Activated gamma-delta T cell (primary cell): Measurements from ENCODE around the gene KMT2C.
"Not testable (repeated sequence)": the region's sequence is repeated elsewhere in the genome, so short reads cannot be mapped to it uniquely, and the experiment has no call there.

Experiments used
- DNase-seq: peaks from one replicate; lab custom pipeline; 2025; lab: John Stamatoyannopoulos, UW

KMT2C gene

DNA sequence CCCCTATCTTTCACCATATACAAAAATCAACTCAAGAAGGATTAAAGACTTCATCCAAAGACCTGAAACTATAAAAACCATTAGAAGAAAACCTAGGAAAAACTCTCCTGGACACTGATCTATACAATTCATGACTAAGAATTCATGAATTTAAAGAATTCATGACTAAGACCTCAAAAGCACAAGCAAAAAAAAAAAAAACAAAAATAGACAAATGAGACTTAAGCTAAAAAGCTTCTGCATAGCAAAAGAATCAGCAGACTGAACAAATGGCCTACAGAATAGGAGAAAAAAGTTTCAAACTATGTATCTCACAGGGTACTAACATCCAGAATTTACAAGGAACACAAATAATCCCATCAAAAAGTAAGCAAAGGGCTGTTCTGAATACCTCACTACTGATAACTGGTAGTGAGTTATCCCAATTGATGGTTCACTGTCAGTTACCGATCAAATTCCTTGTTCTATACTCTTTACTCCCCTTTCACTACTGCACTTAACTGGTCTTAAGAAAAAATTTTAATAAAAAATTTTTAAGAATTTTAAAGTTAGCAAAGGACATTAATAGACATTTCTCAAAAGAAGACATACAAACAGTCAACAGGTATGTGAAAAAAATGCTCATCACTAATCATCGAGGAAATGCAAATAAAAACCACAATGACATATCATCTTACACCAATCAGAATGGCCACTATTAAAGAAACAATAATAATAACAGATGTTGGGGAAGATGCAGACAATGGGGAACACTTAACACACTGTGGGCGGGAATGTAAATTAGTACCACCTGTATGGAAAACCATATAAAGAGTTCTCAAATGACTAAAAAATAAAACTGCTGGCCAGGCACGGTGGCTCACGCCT is 33.2 kb downstream of the KMT2C start:
- no peak for DNase-seq

DNA sequence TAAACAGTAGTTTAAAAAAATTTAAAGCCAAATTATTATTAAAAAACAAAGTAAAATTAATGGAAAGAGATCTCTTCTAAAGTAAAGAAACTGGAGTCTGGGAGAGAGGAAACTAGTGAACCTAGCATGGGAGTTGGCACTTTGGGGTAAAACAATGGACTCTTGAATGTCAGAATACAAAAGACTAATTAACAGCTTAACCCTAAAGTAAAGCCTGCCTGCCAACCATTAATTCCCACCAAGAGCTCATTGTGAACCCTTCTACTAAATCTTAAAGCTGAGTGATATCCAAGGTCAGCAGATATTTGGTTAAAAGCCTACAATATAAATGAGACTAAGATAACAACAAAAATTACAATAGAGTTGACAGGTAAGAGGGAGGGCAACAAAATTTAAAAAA is 36.5 kb downstream of the KMT2C start:
- no peak for DNase-seq

DNA sequence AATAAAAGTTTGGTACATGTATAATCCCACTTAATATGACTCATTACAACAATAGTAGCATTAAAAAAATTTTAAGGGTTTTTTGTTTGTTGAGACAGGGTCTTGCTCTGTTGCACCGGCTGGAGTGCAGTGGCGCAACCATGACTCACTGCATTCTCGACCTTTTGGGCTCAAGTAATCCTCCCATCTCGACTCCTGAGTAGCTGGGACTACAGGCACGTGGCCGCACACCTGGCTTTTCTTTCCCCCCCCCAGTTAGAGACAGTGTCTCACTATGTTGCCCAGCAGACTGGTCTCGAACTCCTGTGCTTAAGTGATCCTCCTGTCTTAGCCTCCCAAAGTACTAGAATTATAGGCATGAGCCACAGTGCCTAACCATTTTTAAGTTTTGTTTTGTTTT is 40.7 kb downstream of the KMT2C start:
- DNase-seq, result no peak

DNA sequence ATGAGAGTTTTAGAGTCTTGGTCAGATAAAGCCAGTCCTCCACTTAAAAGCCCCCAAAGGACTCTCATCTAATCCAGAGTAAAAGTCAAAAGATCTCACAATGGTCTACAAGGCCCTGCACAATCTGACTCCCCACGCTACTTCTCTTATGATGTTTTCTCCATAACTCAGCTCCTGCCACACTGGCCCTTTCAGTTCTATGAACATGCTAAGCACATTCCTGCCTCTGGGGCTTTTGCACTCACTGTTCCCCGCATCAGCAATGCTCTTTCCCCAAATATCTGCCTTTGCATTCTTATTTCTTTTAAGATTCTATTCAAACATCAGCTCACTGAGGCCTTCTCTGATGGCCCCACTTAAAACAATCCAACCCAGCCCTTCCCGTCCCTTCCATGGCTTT is 41.6 kb downstream of the KMT2C start:
- DNase-seq, result not testable (repeated sequence)

DNA sequence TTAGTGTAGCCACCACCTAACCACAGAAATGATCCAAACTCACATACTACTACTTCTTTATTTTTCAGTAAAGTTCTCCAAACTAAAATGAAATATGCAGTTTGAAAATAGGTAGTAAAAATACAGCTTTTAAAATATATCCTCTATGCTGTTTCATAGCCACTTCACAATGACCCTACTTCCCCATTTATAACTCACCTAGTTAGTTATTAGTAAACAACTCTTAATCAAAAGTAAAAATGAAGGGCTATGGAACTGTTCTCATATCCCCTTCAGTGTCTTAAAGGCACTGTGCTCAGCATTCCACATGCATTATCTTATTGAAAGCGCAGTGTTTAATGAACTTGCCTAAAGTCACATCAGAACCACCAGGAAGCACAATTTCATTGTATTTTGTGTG is 43.5 kb downstream of the KMT2C start:
- DNase-seq, result no peak

DNA sequence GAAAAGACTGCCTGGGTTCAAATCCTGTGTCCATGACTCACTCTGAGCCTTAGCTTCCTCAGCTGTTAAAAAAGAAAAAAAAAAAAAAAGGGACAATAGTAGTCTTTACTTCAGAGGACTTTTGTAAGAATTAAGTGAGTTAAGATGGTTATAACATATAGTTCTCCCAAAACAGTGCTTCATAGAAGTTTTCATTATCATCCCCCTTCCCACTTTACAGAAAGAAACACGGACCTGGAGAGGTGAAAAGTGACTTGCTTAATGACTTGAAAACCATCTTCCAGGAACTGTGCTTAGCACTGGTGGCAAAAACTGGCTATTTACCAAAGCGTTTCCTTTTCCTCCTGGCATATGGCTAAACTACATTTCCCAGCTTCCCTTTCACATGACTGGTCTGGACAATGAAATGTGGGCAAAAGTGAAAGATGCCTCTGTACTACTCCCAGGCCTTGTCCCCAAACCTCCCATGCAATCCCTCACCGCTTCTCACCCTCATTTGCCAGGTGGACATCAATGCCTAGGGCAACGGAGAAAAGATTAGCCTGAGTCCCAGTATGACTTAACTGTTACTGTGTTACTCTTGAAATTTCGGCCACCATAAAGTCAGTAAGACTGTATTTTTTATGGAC is 49.6 kb downstream of the KMT2C start:
- DNase-seq, result not testable (repeated sequence)

DNA sequence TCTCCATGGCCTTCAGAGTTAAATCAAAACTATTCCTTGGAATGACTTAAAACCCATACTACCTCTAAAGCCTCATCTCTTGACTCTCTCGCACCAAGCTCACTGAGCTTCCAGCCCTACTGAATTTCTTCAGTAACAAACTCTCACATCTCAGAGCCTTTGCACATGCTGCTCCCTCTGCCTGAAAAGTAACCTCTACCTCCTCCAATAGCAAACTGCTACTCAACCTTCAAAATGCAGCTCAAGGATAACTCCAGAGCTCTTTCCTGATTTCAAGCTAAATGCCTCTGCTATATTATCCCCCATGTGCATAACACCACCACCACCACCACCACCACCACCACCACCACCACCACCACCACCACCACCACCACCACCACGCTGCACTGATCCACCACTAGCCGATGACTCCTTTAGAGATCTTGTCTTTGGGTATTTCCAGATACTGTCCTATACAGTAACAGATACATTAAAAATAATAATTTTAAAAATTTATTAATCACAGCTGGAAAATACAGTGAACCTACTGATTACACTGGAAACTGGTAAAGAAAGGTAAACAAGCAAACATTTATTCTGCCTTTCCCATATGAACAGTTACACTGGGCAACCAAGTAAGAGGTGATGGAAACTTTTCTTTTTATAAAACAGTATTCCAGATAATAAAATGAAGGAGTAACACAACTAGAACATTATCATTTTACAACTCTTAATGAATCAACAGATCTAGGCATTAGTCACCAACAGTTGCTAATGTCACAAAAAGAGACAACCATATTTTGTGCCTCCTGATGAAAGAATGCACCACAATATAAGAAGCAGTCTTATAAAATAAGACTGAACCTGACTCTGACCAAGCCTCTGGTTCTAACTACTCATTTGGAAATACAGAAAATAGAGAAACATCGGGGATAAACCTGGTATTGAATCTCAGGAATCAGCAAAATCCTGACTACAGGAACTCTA is 51.3 kb downstream of the KMT2C start:
- DNase-seq, result not testable (repeated sequence)

DNA sequence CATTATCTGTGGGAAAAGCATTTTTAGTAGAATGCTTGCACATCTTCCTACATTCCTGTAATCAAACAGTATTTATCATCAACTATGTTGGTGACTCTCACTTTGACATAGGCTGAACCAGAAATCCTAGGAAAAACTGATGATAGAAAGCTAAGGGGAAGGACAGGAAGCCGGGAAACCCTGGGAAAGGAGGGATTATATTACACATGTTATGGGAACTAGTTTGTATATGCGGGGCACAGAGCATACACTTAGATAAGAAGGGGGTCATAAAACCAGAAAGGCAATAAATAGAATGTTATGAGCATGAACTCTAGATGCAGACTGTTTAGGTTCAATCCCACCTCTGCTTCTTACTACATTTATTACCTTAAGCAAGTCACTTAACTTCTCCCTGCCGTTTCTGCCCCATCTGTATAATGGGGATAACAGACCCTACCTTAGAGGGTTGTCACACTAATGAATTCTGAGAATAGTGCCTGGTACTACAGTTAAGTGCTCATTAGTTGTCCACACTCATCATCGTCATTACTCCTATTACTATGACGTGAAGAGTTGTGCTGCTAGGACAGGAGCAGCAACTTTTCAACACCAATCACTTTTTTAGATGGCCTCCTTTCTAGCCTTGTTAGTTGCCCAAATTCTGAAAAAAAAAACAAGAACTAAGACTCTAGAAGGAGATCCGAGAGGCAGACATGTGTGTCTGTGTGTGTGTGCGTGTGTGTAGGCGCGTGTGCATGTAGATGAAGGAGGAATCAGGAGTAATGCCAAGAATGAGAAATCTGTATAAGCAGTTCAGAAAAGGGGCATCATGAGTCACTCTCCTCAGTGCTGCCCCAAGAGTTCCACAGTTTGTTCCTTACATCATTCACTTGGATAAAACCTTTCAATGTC is 52.2 kb downstream of the KMT2C start:
- no peak for DNase-seq

DNA sequence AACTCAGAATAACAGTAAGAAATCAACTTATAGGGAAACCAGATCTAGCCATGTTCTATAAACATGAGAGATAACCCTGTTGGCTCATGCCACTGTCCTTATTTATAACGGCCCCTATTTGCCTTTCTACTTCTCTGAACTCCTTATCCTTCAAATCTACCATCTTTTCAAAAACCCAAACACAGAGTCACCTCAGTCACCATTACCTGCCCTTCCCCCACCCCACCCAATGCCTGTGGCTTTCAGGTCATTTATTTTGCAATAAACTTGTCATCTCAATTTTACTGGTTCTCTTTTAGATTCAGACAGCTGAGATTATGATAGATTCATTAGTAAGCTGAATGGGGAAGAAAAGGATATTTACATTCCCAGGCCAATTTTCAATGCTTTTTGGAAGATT is 53.6 kb downstream of the KMT2C start:
- DNase-seq, result no peak

DNA sequence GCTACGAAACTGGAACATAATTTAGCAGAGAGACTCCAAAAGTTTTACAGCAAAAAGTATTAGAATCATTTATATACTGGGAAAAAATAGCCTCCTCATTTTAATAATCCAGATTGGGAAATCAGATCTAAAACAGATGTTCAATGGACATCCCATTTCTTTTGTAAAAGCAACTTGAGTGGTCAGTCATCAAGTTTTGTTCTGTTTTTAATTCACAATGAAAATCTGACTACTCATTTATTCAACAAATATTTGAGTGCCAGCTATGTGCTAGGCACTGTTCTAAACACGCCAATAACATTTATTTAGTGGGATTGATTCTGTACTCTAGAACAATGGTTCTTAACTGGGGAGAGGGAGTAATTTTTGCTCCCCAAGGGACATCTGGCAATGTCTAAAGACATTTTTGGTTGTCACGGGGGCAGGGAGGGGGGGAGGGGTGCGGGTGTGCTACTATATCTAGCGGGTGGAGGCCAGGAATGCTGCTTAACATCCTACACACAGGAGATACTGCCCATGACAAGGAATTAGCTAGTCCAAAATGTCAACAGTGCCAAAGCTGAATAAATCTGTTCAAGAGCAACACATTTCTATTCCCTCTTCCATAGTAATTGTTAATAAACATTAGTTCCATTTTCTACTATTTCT is 54.7 kb downstream of the KMT2C start:
- DNase-seq, result not testable (repeated sequence)

DNA sequence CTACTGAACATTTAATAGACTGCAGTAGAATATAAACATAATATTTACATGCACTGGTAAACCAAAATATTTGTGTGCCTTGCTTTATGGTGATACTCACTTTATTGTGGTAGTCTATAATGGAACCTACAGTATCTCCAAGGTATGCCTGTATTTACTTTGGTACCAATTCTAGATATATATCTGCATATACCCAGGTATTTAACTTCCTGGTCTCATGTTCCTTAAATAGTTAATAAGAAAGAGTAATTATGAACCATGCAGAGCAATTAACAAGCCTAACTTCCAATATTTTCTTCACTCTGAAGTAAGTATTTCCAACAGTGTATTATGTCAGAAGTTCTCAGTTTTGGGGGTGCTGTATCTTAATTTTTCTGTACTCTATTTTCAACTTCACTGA is 57.3 kb downstream of the KMT2C start:
- DNase-seq, result not testable (repeated sequence)

DNA sequence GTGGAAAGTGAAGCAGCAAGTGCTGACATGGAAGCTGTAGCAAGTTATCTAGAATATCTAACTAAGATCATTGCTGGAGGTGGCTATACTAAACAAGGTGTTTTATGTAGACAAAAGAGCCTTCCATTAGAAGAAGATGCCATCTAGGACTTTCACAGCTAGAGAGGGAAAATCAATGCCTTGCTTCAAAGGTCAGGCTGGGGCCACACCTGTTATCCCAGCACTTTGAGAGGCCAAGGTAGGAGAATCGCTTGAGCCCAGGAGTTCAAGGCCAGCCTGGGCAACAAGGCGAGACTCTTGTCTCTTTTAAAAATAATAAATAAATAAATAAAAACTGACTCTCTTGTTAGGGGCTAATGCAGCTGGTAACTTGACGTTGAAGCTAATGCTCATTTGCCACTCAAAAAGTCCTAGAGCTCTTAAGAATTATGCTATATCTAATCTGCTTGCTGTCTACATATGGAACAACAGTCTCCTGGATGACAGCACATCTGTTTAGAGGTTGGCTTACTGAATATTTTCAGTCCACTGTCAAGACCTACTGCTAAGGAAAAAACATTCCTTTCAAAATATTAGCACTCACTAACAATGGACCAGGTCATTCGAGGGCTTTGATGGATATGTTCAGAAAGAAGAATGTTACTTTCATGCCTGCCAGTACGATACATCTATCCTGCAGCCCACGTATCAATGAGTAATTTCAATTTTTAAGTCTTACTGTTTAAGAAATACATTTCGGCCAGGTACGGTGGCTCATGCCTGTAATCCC is 58.9 kb downstream of the KMT2C start:
- DNase-seq, result not testable (repeated sequence)

DNA sequence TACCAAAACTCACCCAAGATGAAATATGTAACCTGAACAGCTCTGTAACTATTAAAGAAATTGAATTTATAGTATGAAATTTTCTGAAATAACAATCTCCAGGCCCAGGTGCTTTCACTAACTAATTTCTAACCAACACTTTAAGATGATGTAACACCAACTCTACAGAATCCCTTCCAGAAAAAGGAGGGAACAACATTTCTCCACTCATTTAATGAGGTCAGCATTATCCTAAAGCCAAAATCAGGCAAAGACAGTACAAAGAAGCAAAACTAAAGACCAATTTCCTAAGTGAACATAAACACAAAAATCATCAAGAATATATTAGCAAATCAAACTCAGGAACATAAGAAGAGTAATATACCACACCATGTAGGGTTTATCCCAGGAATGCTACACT is 65.5 kb downstream of the KMT2C start:
- DNase-seq, result no peak

DNA sequence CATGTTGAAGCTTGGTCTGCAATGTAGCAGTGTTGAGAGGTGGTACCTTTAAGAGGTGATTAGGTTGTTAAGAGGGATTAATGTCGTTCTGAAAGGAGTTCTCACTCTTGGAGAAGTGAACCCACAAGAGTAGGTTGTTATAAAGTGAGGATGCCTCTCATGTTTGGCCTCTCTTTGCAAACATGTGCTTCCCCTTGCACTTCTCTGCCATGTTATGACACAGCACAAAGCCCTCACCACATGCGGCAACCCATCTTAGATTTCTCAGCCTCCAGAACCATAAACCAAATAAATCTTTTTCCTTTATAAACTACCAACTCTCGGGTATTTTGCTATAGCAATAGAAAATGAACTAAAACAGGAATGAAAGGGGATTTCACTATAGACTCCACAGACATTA is 66.3 kb downstream of the KMT2C start:
- no peak for DNase-seq

DNA sequence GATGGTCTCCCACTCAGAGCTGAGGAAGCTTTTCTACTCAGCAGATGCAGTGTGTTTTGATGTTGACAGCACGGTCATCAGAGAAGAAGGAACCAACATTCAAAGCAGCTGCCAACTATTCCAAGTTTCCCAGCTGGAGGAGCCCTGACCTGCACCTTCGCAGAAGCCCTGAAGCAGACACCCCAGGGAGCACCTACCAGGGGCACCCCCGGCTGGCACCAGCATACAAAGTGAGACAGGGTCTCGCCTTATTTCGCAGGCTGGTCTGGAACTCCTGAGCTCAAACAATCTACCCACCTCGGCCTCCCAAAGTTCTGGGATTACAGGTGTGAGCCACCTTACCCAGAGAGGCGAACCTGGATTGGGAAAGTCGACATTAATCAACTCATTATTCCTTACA is 68.6 kb downstream of the KMT2C start:
- DNase-seq, result no peak

DNA sequence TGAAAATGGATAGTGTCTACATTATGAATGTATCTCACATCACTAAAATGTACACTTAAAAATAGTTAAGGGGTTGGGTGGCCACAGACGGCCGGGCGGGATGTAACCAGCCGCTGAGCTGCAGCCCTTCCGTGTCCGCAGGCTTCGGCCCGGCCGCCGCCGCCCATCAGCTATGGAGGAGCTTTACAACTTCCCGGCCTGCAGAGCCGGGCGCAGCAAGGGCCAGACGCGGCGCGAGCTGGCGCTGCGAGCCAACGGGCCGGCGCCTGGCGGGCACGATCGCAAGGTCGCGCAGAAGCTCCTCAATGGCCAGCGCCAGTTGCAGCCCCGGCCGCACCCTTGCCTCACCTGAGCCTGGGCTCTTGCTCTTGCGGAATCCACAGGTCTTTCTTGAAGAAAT is 69.1 kb downstream of the KMT2C start:
- DNase-seq, result no peak

DNA sequence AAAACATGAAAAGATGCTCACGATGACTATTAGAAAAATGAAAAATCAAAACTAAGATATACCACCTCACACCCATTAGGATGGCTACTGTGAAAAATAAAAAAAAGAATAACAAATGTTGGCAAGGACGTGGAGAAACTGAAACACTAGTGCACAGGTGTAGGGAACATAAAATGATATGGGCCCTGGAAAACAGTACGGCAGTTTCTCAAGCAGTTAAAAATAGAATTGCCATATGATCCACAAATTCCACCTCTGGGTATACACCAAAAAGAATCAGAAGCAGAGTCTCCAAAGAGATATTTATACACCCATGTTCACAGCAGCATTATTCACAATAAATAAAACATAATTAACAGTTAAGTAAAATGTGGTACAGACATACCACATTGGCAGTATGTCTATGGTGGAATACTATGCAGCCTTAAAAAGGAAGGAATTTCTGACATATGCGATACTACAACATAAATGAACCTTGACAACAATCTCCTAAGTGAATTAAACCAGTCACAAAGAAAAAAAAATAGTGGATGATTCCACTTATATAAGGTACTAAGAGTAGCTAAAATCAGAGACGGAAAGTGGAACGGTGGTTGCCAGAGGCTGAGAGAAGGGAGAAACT is 69.7 kb downstream of the KMT2C start:
- DNase-seq, result no peak

DNA sequence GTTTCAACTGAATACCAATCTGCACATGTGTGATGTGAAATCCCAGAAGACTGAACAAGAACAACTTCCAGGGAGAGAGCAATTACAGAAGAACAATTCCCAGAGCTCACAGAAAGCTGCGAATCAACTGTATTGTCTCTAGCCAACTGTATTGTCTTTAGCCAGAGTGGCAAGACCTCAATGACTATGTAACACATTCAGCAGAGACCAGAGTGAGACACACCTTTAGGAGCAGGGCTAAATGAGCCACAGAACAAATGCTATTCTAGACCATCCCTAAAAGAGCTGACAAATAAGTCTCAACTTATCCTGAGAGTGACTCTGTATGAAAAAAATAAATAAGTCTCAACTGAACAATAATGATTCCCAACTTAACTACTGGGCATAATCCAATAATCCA is 72.0 kb downstream of the KMT2C start:
- DNase-seq, result no peak

DNA sequence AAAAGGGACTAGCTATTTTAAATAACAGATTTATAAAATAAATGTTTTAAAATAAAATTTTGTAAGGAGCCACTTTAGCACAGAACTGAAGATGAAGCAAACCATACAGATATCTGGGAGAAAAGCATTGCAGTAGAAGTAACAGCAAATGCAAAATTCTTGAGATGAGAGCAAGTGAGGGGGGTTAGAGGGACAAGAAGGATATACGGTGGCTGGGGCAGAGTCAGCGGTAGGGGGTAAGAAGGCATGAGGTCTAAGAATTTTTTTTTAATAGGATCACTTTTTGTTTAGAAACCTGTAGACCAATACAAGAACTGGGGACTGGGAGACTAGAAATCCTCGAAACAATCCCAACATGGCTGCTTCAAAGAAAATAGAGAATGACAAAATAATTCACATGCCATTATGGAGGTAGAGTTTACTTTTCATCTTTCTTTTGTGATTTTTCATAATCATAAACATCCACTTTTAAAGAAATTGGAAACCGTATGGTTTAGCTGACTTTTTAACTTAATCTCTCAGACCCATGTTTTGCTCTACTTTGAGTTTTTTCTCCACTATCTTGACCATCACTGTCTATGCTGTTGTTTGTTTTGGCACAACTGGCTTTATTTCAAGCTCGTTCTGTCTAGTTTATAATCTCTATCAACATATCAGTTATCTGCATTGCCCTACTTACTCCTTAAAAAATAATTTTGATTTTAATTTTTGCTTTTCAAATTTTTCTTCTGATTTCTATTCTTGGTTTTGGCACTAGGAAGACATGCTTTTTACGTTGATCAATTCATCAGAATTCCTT is 73.5 kb downstream of the KMT2C start:
- DNase-seq, result no peak
